SK-N-SH (cell line): ENCODE data around the gene KCTD20.

Experiments
- RFX5 ChIP-seq: IDR thresholded peaks from 2 replicates; pipeline ENCODE4 v1.6.1; 2012; ENCODE audit warnings: mild to moderate bottlenecking, improper control_type of control experiment, low read length
- SMC3 ChIP-seq: IDR thresholded peaks from 2 replicates; pipeline ENCODE4 v1.6.1; 2012; ENCODE audit warnings: low read depth, low read length, improper control_type of control experiment
- TF ChIP-seq, protein P1 (sequence below): IDR thresholded peaks from 2 replicates; pipeline ENCODE4 v1.4.0; 2012; ENCODE audit warnings: low read depth, borderline replicate concordance
- TF ChIP-seq, protein P2 (sequence below): IDR thresholded peaks from 2 replicates; pipeline ENCODE4; 2012
- TF ChIP-seq, protein P3 (sequence below): fragments of 200-600 bp; sonication (generic); IDR thresholded peaks from 2 replicates; pipeline ENCODE4 v1.6.1; 2017; ENCODE audit warnings: antibody characterized with exemption, mild to moderate bottlenecking, moderate library complexity

DNA sequence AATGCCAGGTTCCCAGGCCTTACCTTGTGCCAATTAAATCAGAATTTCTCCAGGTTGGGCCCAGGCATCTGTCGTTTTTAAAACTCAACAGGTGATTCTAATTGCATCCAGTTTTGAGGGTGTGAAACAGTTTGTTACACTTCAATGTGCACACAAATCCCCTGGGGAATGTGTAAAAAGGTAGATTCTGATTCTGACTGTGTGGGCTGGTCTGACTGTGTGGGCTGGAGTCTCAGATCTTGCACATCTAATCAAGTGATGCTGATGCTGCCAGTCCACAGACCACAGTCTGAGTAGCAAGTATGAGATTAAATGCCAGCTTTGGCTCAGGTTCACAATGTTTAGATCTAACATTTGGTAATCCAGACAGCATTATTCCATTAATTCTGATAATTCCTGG lies 42.8 kb upstream of the KCTD20 start:
- TF ChIP-seq, protein P1, sequence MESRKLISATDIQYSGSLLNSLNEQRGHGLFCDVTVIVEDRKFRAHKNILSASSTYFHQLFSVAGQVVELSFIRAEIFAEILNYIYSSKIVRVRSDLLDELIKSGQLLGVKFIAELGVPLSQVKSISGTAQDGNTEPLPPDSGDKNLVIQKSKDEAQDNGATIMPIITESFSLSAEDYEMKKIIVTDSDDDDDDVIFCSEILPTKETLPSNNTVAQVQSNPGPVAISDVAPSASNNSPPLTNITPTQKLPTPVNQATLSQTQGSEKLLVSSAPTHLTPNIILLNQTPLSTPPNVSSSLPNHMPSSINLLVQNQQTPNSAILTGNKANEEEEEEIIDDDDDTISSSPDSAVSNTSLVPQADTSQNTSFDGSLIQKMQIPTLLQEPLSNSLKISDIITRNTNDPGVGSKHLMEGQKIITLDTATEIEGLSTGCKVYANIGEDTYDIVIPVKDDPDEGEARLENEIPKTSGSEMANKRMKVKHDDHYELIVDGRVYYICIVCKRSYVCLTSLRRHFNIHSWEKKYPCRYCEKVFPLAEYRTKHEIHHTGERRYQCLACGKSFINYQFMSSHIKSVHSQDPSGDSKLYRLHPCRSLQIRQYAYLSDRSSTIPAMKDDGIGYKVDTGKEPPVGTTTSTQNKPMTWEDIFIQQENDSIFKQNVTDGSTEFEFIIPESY, result no peak
- TF ChIP-seq, protein P2, sequence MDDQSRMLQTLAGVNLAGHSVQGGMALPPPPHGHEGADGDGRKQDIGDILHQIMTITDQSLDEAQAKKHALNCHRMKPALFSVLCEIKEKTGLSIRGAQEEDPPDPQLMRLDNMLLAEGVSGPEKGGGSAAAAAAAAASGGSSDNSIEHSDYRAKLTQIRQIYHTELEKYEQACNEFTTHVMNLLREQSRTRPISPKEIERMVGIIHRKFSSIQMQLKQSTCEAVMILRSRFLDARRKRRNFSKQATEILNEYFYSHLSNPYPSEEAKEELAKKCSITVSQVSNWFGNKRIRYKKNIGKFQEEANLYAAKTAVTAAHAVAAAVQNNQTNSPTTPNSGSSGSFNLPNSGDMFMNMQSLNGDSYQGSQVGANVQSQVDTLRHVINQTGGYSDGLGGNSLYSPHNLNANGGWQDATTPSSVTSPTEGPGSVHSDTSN, result no peak
- TF ChIP-seq RFX5 (no peak), SMC3 (no peak)
- TF ChIP-seq, protein P3, sequence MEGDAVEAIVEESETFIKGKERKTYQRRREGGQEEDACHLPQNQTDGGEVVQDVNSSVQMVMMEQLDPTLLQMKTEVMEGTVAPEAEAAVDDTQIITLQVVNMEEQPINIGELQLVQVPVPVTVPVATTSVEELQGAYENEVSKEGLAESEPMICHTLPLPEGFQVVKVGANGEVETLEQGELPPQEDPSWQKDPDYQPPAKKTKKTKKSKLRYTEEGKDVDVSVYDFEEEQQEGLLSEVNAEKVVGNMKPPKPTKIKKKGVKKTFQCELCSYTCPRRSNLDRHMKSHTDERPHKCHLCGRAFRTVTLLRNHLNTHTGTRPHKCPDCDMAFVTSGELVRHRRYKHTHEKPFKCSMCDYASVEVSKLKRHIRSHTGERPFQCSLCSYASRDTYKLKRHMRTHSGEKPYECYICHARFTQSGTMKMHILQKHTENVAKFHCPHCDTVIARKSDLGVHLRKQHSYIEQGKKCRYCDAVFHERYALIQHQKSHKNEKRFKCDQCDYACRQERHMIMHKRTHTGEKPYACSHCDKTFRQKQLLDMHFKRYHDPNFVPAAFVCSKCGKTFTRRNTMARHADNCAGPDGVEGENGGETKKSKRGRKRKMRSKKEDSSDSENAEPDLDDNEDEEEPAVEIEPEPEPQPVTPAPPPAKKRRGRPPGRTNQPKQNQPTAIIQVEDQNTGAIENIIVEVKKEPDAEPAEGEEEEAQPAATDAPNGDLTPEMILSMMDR, result no peak
